ENCODE measurements around the gene IRX4.

The IRX4 gene

DNA sequence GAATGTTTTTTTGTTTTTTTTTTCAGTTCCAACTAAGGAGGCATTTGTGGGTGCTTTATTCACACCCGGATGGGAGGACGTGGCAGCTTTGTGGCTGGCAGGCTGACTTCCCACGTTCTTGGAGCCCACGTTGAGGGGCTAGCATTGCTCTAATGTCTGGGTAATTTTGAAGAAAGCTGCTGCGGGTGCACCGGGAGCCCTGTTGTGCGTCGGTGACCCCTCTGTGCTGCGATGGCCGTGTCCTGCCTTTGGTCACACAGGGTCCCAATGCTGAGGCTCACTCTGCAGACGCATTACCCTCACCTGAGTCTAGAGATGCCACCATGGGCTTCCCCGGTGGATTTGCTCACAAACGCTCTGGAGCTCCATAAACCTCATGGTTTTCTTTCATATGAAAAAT is 47.3 kb downstream of the IRX4 start:
- no peak for DNase-seq

DNA sequence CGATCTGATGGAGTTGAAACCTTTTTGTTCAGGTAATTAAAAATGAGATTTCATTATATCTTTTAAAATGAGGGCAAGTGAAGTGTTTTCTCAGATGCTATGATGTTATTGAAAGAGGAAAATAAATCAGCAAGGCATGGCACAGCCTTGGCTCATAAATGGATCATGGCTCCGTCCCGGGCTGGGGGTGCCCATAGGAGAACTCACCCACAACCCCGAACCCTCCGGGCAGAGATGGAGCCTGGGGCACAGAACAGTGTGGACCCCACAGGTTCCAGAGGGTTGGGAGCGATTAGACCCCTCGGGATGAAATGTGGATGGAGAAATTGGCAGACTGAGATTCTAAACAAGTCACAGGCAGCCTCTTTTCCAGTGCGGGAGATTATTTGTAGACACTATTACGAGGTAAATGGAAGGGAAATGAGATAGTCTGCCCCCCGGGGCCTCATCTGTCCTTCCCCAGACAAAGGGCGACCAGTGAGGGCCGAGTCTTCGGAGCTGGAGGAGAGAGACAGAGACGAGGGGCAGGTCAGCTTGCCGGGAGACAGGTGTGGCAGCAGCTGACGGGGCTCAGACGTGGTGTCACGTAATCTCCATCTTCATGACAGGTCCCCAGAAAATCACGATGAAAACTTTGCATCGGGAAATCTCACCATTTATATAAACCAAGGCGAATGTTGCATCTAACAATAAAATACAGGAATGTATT is 47.9 kb downstream of the IRX4 start:
- DNase-seq = no peak

DNA sequence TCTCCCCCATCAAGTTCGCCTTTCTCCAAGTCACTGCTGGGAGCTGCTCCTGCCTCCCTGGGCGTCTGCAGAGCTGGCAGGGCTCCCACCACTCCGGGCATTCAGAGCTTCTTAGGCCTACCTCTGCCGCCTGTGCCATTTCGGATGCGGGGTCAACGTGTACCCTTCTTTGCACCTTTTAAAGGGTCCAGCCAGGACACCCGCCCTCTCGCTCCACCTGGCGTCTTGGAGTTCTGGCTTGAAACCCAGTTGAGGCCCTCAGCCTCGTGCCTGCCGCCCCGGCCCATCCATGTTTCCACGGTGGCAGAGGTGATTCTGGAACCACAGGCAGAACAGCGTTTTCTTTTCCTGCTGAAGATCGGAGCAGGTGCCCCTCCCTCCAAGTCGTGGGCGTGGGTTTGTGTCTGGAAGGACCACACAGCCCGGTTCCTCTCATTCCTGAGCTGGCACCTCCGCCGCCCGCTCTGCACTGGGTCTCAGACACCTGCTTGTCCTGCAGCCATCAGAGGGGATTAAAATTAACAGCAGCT is 48.6 kb downstream of the IRX4 start:
- no peak for DNase-seq

DNA sequence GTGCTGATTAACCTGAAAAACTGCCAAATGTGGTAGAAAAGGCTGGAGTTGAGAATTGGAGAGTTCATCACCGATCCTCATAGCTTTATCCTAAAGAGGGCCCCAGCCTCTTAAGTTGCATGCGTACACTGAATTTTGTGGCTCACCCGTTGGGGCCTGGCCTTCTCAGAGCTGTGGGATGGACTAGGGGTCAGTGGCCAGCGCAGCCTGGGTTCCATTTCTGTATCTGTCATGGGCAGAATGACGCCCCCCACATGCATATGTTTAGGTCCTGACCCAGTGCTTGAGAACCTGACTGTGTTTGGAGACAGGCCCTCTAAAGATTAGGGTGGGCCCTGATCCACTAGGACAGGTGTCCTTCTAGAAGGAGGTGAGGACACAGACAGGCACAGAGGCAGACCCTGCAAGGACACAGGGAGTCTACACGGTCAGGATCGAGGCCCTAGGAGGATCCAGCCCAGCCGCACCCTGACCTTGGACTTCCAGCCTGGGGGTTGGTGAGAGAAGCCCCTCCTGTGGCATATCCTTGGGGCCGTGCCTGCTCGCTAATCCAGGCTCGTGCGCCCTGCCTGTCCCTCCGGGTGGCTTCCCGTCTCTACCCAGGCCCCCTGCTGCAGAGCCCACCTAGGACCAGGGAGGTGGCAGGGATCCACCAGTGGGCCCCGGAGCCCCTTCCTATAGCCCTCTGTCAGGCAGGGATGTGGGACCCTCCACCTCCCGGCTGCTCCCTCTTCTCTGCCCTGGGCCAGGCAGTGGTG is 49.3 kb downstream of the IRX4 start:
- DNase-seq = no peak

DNA sequence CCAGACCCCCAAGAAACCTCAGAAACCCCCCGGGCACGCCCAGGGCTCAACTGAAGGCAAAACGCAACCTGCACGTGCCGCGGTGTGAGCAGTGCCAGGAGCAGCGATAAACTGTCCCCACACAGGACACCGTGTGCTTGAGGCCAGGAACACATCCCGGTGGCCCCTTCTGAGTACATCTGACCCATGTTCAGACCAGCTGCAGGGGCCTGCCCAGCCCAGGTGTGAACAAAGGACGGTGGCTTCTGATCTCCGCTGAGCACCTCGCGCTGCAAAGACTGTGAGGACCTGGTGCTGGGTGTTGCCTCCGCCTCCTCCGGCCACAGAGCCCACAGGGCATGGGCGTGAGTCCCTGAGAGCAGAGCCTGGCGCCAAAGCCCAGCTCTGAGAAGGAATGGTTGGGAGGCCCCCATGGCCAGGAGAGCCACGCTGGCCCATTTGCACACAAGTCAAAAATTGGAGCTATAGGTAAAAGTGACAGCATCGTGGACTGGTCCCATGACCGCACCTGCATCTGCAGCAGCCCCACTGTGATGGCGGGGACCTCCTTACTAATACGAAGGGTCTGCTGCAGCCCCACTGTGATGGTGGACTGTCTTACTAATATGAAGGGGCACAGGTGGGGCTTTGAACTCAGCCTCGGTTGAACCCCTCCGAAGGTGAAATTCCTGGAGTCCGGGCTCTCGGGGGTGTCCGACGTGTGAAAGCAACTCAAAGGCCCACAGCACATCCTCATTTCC is 50.0 kb downstream of the IRX4 start:
- DNase-seq = no peak

DNA sequence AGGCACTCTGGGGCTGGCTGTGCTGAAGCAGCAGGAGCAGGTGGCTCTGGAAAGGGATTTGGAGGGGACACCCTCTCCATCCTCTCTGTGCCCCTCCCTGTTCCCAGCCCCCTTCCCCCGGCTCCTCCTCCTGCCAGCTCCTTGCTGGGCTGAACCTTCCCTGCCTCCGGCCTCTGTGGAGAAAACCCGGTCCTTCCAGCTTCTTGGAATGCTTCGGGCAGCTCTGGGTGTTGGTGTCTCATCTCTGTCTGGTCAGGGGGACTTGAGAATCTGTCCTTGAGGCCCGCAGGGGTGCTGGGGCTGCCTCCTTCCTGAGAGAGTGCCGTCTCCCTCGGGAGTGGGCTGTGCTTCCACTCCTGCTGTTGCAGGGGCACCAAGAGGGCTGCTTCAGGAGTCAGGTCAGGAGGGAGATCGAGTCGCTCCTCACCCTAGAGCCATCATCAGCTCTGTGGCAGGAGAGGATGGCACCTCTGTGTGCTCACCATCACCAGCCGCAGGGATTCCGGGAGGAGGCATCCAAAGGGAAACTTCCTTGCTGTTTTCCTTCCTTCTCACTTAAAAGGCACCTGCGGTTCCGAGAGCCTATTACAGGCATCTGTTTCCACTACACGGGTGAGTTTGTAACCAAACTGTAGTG is 50.9 kb downstream of the IRX4 start:
- DNase-seq = no peak

DNA sequence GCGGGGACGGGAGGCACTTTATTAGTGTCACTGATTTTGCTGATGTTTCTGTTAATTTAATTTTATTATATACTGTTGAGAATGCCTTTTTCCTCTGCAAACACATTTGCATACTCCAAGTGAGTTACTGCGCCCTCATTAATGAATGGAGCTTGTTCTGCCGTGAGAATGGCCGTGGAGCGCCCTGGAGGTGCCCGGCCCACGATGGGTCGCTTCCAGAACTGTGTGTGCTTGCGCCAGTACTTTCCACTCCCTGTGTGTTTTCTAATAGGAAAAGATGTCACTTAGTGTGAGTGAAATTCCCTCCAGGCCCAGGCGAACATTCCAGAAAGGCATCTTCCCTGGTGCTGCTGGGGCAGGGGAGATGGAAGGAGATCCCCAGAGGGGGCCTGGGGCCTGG is 51.5 kb downstream of the IRX4 start:
- DNase-seq = no peak

DNA sequence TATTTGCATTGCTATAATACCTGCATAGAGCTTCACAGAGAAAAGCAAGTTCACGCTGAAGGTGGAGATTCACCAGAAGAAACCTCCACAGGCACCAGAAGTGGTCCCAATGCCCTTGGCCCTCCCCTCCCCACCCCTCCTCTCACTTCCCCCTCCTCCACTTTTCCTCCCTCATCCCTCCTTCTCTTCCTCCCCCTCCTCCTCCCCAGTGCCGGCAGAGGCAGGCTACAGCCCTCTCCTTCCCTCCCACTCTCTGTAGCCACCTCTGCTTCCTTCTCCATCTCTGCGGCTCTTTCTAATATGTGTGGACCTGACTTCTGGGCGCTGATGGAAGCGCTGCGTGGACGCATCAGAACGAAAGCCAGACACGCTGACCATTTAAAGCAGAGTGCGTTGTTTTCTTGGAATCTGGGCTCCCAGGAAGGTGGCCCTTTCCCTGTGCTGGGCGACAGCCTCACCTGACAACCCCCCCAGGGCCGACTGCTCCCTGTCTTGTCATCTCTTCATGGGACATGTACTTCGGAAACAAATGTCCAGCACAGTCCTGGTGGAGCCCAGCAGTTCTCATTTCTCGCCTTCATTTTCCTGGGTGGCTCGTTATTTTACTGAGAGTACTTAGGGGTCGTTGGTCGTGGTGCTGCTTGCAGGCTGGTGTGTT is 52.0 kb downstream of the IRX4 start:
- DNase-seq = no peak

DNA sequence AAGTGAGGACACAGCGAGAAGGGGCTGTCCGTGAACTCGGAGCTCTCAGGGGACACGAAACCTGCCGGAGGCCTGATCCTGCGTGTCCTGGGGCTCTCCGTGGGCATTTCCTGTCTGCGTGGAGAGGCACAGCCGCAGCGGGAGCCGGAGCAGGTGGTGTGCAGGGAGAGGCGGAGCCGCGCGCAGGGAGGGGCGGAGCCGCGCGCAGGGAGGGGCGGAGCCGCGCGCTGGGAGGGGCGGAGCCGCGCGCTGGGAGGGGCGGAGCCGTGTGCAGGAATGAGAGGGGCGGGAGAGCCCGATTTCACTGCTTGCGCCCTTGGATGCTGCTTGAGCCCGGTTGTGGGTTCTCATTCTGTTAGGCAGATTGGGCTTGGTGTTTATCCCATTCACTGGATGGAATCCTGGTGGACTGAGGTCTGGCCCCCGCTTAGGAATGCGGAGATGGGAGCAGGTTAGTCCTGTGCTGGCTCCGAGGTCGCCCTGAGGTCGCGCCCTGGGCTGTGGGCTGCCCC is 54.8 kb downstream of the IRX4 start:
- DNase-seq = peak in 1 of 5 experiments; percentile 52

All from T-helper 2 cell (primary cell).